GM12878 (cell line): Measurements from ENCODE around the gene RGS14. TPM values are rescaled to one million over a fixed set of nuclear protein-coding genes. Genes with fewer than 3 reads are reported as not detected.

Experiments used
- ATAC-seq: fragments of 200-7000 bp; cut with Tn5 transposase; 3 replicates; pipeline ENCODE4 v1.9.1; 2020; ENCODE audit warnings: mild to moderate bottlenecking, moderate library complexity
- BruUV-seq: library from RNA; stranded (reverse); fragments of 400-500 nt; replicated peaks from 2 replicates; lab custom pipeline; 2021; lab: Mats Ljungman, UMichigan
- CTCF ChIA-PET: fragments of 300-600 bp; sonication (Branson Sonifier 250); formaldehyde crosslinking; extraction: SDS; loops from one replicate; lab custom pipeline; 2021; ENCODE audit warnings: inconsistent platforms; lab: Yijun Ruan, JAX
- POLR2A ChIA-PET: fragments of 350-600 bp; formaldehyde crosslinking; extraction: SDS; loops from one replicate; lab custom pipeline; 2021; ENCODE audit warnings: inconsistent platforms; lab: Charles Lee
- RAD21 ChIA-PET: fragments of 300-600 bp; sonication (Branson Sonifier 250); formaldehyde crosslinking; loops from one replicate; lab custom pipeline; 2023; ENCODE audit warnings: antibody characterized with exemption; ENCODE audit not compliant: unreplicated experiment; lab: Charles Lee
- SMC1A ChIA-PET: fragments of 300-600 bp; sonication (Branson Sonifier 250); formaldehyde crosslinking; loops from one replicate; lab custom pipeline; 2023; ENCODE audit not compliant: unreplicated experiment, uncharacterized antibody; lab: Charles Lee
- DNase-seq: peaks from one replicate; pipeline ENCODE4 v3.0.0-alpha.2; 2011; ENCODE audit warnings: low read depth, low spot score
- FAIRE-seq: peaks from 3 replicates; lab custom pipeline; 2011; peaks lifted over from hg19 to GRCh38; lab: Jason Lieb, UNC
- H2AFZ ChIP-seq: 2 replicates; pipeline ENCODE4 v1.6.0; 2011; ENCODE audit warnings: low read depth, low read length, control low read depth; ENCODE audit not compliant: control insufficient read depth
- H3K27ac ChIP-seq: 2 replicates; pipeline ENCODE4 v1.5.1; 2011; ENCODE audit warnings: control low read depth; ENCODE audit not compliant: control insufficient read depth, insufficient read depth
- H3K27me3 ChIP-seq, 2 experiments: replicated peaks in 1 of 2; 2 replicates each; pipeline versions ENCODE4 v1.6.0 to v1.6.1; 2011; ENCODE audit warnings: low read length in 1 of 2; ENCODE audit not compliant: control insufficient read depth in 2 of 2, insufficient read depth in 2 of 2
- H3K36me3 ChIP-seq, 2 experiments: 2 replicates each; pipeline ENCODE4 v1.5.1; 2011; ENCODE audit warnings: low read length in 1 of 2; ENCODE audit not compliant: control insufficient read depth in 2 of 2, insufficient read depth in 2 of 2
- H3K4me1 ChIP-seq: 2 replicates; pipeline ENCODE4 v1.6.1; 2011; ENCODE audit warnings: mild to moderate bottlenecking, low read length, moderate library complexity, mixed read lengths; ENCODE audit not compliant: control insufficient read depth, insufficient read depth
- H3K4me2 ChIP-seq: 2 replicates; pipeline ENCODE4 v1.6.0; 2011; ENCODE audit warnings: control low read depth; ENCODE audit not compliant: control insufficient read depth, insufficient read depth
- H3K4me3 ChIP-seq: fragments of 200-600 bp; sonication (generic); 2 replicates; pipeline ENCODE4 v1.5.1; 2016
- H3K79me2 ChIP-seq: 2 replicates; pipeline ENCODE4 v1.6.0; 2011; ENCODE audit warnings: low read length; ENCODE audit not compliant: control insufficient read depth, insufficient read depth
- H3K9ac ChIP-seq: 2 replicates; pipeline ENCODE4 v1.8.0; 2011; ENCODE audit warnings: low read length, control low read depth, mixed read lengths; ENCODE audit not compliant: control insufficient read depth, insufficient read depth
- H3K9me3 ChIP-seq: replicated peaks from 3 replicates; pipeline ENCODE4 v1.5.1; 2011; ENCODE audit warnings: mild to moderate bottlenecking, low read length; ENCODE audit not compliant: control insufficient read depth, insufficient read depth
- H4K20me1 ChIP-seq: 2 replicates; pipeline ENCODE4 v1.6.0; 2011; ENCODE audit not compliant: control insufficient read depth, insufficient read depth
- BHLHE40 ChIP-seq, 2 experiments: fragments of 450-650 bp in 1 of 2; IDR thresholded peaks; 2 replicates each; pipeline ENCODE4 v1.6.1; 2011 to 2017; ENCODE audit warnings: low read depth in 2 of 2, borderline replicate concordance in 1 of 2, improper control_type of control experiment in 1 of 2, low read length in 1 of 2, mild to moderate bottlenecking in 1 of 2
- CHD4 ChIP-seq: fragments of 200-600 bp; sonication (generic); IDR thresholded peaks from 2 replicates; pipeline ENCODE4 v1.6.1; 2016; ENCODE audit warnings: mild to moderate bottlenecking
- PBX3 ChIP-seq: IDR thresholded peaks from 2 replicates; pipeline ENCODE4 v1.6.1; 2011; ENCODE audit warnings: mild to moderate bottlenecking, low read depth, low read length, moderate library complexity; ENCODE audit not compliant: insufficient replicate concordance
- SRF ChIP-seq, 2 experiments: IDR thresholded peaks; 2 replicates each; pipeline ENCODE4 v1.6.1; 2011; ENCODE audit warnings: low read depth in 2 of 2, low read length in 2 of 2, mild to moderate bottlenecking in 1 of 2, moderate library complexity in 1 of 2
- ZNF592 ChIP-seq: fragments of 450-650 bp; IDR thresholded peaks from 2 replicates; pipeline ENCODE4 v1.6.1; 2017; ENCODE audit warnings: mild to moderate bottlenecking, moderate library complexity
- ZSCAN29 ChIP-seq: fragments of 450-650 bp; IDR thresholded peaks from 2 replicates; pipeline ENCODE4 v1.6.1; 2017; ENCODE audit warnings: mild to moderate bottlenecking, moderate library complexity
- WGBS: methylation state at CpG from one replicate; pipeline ENCODE4 v1.1.6; 2016; ENCODE audit warnings: low lambda C conversion rate; ENCODE audit not compliant: insufficient replicate concordance, insufficient coverage; ENCODE audit errors: missing lambda C conversion rate; 5-methylcytosine and 5-hydroxymethylcytosine counted together
- in situ Hi-C: fragments of 300-500 bp; cut with MboI; formaldehyde crosslinking; loops from 9 replicates; pipeline ENCODE4 v1.14.3; 2018; ENCODE audit warnings: mixed read lengths
- intact Hi-C: fragments of 100-400 bp; cut with micrococcal nuclease; formaldehyde crosslinking; loops from one replicate; pipeline ENCODE4 v1.14.2; 2022; ENCODE audit not compliant: unreplicated experiment
- polyA plus RNA-seq, 11 experiments: library from polyadenylated mRNA; depleted of rRNA in 4 of 11; unstranded in 6 of 11; stranded (reverse) in 5 of 11; fragments of >200 nt; fragmentation: Nextera tagmentation in 4 of 11; fragmentation: Illumina TruSeq in 1 of 11; extraction: Ambion mirVana in 4 of 11; extraction: Trizol in 1 of 11; gene quantifications; 1 replicate in 1 of 11; 2 replicates in 10 of 11; pipeline versions ENCODE4 v1.2.1 to v1.2.3, GENCODE V29; 2011 to 2016; ENCODE audit warnings: inconsistent platforms in 2 of 11, missing spikeins in 2 of 11, low read depth in 1 of 11
- total RNA-seq, 4 experiments: library from RNA; depleted of rRNA in 3 of 4; stranded (reverse); fragments of >200 nt in 3 of 4; fragmentation: Illumina TruSeq in 1 of 4; extraction: Trizol in 1 of 4; gene quantifications; 2 replicates each; pipeline versions ENCODE4 v1.2.1 to v1.2.3, GENCODE V29; 2013 to 2021

RGS14 gene
- total and polyA plus RNA-seq, 10 of the 15 experiments (the other 5 are each of a cell fraction or from before 2014, with no cell fraction given): 0.19 to 88.7 (median 54.8) TPM

- TF ChIP-seq ZNF592 (no peak), CHD4 (no peak)
These were observed 8.3 kb downstream of the RGS14 start (continued) for GRCh38 chr5:177365845-177366527.

GRCh38 chr5:177366528-177367322, 9.0 kb downstream of the RGS14 start:
- H3K79me2 ChIP-seq: peaks cover 31% of the 10 kb centered on the region
- FAIRE-seq (no peak), DNase-seq (no peak), ATAC-seq (no peak)
- no peak overlapping the region for H3K27ac ChIP-seq
- peaks cover 57% of the 10 kb centered on the region for H3K4me1 ChIP-seq
- H3K27me3 ChIP-seq: no peaks in the 10 kb centered on the region
- no peak overlapping the region for H3K9ac ChIP-seq
- TF ChIP-seq CHD4 (no peak), BHLHE40 (IDR thresholded peaks at IDR 0.05; ENCODE audit: borderline replicate concordance in 1 of 2, low read depth in 2 of 2, low read length in 1 of 2) (no peak), ZSCAN29 (no peak), PBX3 (no peak), SRF (IDR thresholded peaks at IDR 0.05; ENCODE audit: low read depth in 2 of 2, low read length in 2 of 2) (0 out of 4 replicates have a peak, but pooled peaks of 1 of the 2 experiments have one; percentile 3)
- H3K4me3 ChIP-seq: no peak overlapping the region
- ChIA-PET SMC1A (interaction anchor here (2.8 to 3.7 kb wide), 2 partner anchors 23 to 36 kb away, joined by 10 to 32 read pairs; no protein-coding TSS in a partner anchor), POLR2A (interaction anchor here (0.6 kb wide), 1 partner anchor 17 kb away, joined by 3 read pairs; no protein-coding TSS in a partner anchor), CTCF (interaction anchor here (0.7 to 2.2 kb wide), 2 partner anchors 12 to 48 kb away, joined by 4 to 8 read pairs; no protein-coding TSS in a partner anchor), RAD21 (interaction anchor here (0.7 to 4.4 kb wide), 3 partner anchors 10 to 23 kb away, joined by 3 to 29 read pairs (median 4); partner anchors contain the start of gene LMAN2)
- H3K36me3 ChIP-seq: peaks cover 12 to 14% of the 10 kb centered on the region in 2 experiments
- WGBS: 98% methylated on average over 30 of the region's 36 CpGs
- H3K4me2 ChIP-seq: no peak overlapping the region
- no peaks in the 10 kb centered on the region for H4K20me1 ChIP-seq
- intact Hi-C loops: no loop called here
- no peaks in the 10 kb centered on the region for H3K9me3 ChIP-seq
- no TSS peak for BruUV-seq
- in situ Hi-C loops: no loop called here
- no peak overlapping the region for H2AFZ ChIP-seq
